Right atrium auricular region (tissue), 2 donors: ENCODE results near the gene MYOM3. TPM values are rescaled to one million over a fixed set of nuclear protein-coding genes. Genes with fewer than 3 reads are reported as not detected.

Experiments
- DNase-seq: peaks from one replicate; pipeline ENCODE4 v3.0.0-alpha.2; 2019; ENCODE audit warnings: low spot score
- H3K27ac ChIP-seq, 2 donors: fragments of 200-600 bp; sonication (generic); 1 replicate in 1 of 2; 2 replicates in 1 of 2; pipeline ENCODE4 v1.5.1; 2016 to 2019
- H3K27me3 ChIP-seq, 2 donors: fragments of 200-600 bp; sonication (generic); one replicate each; pipeline versions ENCODE4 v1.5.1 to v1.6.0; 2017 to 2019
- H3K36me3 ChIP-seq: fragments of 200-600 bp; sonication (generic); one replicate; pipeline ENCODE4 v1.5.1; 2016
- H3K4me1 ChIP-seq, 2 donors: fragments of 200-600 bp; sonication (generic); one replicate each; pipeline versions ENCODE4 v1.5.1 to v1.6.0; 2017 to 2019
- H3K4me3 ChIP-seq, 2 donors: fragments of 200-600 bp; sonication (generic); 1 replicate in 1 of 2; 2 replicates in 1 of 2; pipeline ENCODE4 v1.5.1; 2017 to 2019; ENCODE audit warnings: mild to moderate bottlenecking in 1 of 2, moderate library complexity in 1 of 2
- H3K9me3 ChIP-seq, 2 donors: fragments of 200-600 bp; sonication (generic); one replicate each; pipeline ENCODE4 v1.5.1; 2019
- CTCF ChIP-seq, 2 donors: fragments of 200-600 bp; sonication (generic); IDR thresholded peaks; one replicate each; pipeline ENCODE4 v1.5.1; 2019; ENCODE audit warnings: antibody characterized with exemption in 2 of 2
- total RNA-seq, 2 donors: library from RNA; depleted of rRNA; stranded (reverse); fragments of >200 nt; gene quantifications; one replicate each; pipeline ENCODE4 v1.1.0, GENCODE V29; 2016

MYOM3 gene
- total RNA-seq, 2 donors from 2014 or later: 98.7 to 241 TPM

GRCh38 chr1:24092979-24093378 lies 19.0 kb downstream of the MYOM3 start:
- no peak overlapping the region for H3K4me3 ChIP-seq
- H3K4me1 ChIP-seq: peaks cover 0 to 24% of the 10 kb centered on the region in 2 donors
- no peaks in the 10 kb centered on the region for H3K27me3 ChIP-seq
- no peak for DNase-seq
- peaks cover 60% of the 10 kb centered on the region for H3K36me3 ChIP-seq
- TF ChIP-seq CTCF (IDR thresholded peaks at IDR 0.05): no peak
- peak overlapping the region in 1 of 2 donors; percentile 74 for H3K27ac ChIP-seq
- no peaks in the 10 kb centered on the region for H3K9me3 ChIP-seq

- H3K27ac ChIP-seq: peak overlapping the region; percentile 35 to 74
- no peak overlapping the region for H3K4me3 ChIP-seq
- peaks cover 0 to 17% of the 10 kb centered on the region in 2 donors for H3K4me1 ChIP-seq
- no peak for DNase-seq
- no peak for TF ChIP-seq CTCF (IDR thresholded peaks at IDR 0.05)
- peaks cover 70% of the 10 kb centered on the region for H3K36me3 ChIP-seq
- no peaks in the 10 kb centered on the region for H3K9me3 ChIP-seq
- H3K27me3 ChIP-seq: no peaks in the 10 kb centered on the region
These were observed 19.9 kb downstream of the MYOM3 start for GRCh38 chr1:24091971-24092482.

- H3K4me1 ChIP-seq: peaks cover 0 to 6% of the 10 kb centered on the region in 2 donors
- no peak for TF ChIP-seq CTCF (IDR thresholded peaks at IDR 0.05)
- no peak overlapping the region for H3K4me3 ChIP-seq
- no peaks in the 10 kb centered on the region for H3K27me3 ChIP-seq
- no peaks in the 10 kb centered on the region for H3K9me3 ChIP-seq
- no peak for DNase-seq
- peak overlapping the region; percentile 68 to 74 for H3K27ac ChIP-seq
- peaks cover 80% of the 10 kb centered on the region for H3K36me3 ChIP-seq
These were observed 21.2 kb downstream of the MYOM3 start for GRCh38 chr1:24090736-24091135.

GRCh38 chr1:24089743-24090555 lies 22.0 kb downstream of the MYOM3 start:
- no peaks in the 10 kb centered on the region for H3K27me3 ChIP-seq
- H3K4me1 ChIP-seq: no peaks in the 10 kb centered on the region
- DNase-seq: no peak
- TF ChIP-seq CTCF (IDR thresholded peaks at IDR 0.05): no peak
- peaks cover 81% of the 10 kb centered on the region for H3K36me3 ChIP-seq
- no peak overlapping the region for H3K4me3 ChIP-seq
- no peaks in the 10 kb centered on the region for H3K9me3 ChIP-seq
- H3K27ac ChIP-seq: peak overlapping the region; percentile 68 to 74

- Histone ChIP-seq H3K4me1 (no peaks in the 10 kb centered on the region), H3K27ac (peak overlapping the region; percentile 68 to 74), H3K4me3 (no peak overlapping the region), H3K36me3 (peaks cover 79% of the 10 kb centered on the region), H3K27me3 (no peaks in the 10 kb centered on the region), H3K9me3 (no peaks in the 10 kb centered on the region)
- DNase-seq: no peak
- TF ChIP-seq CTCF (IDR thresholded peaks at IDR 0.05): no peak
These were observed 22.8 kb downstream of the MYOM3 start for GRCh38 chr1:24089027-24089742.
